Heart left ventricle (tissue), 16 donors: ENCODE results near the gene HIP1. TPM values are rescaled to one million over a fixed set of nuclear protein-coding genes. Genes with fewer than 3 reads are reported as not detected.

Source experiments
- ATAC-seq, 4 donors: fragments of 200-7000 bp; cut with Tn5 transposase; one replicate each; pipeline ENCODE4 v1.9.1; 2020 to 2022; ENCODE audit warnings: moderate library complexity in 4 of 4, mild to moderate bottlenecking in 3 of 4, moderate number of reproducible peaks in 1 of 4
- DNase-seq, 5 donors: peaks; one replicate each; pipeline ENCODE4 v3.0.0-alpha.2; 2020
- H3K27ac ChIP-seq, 12 donors: fragments of 200-600 bp; sonication (generic) in 4 of 12; one replicate each; pipeline versions ENCODE4 v1.5.0 to v1.8.0; 2016 to 2022; ENCODE audit warnings: mild to moderate bottlenecking in 2 of 12
- H3K27me3 ChIP-seq, 9 donors: fragments of 200-600 bp; sonication (generic) in 2 of 9; one replicate each; pipeline versions ENCODE4 v1.5.1 to v1.8.0; 2016 to 2022; ENCODE audit warnings: mild to moderate bottlenecking in 3 of 9
- H3K36me3 ChIP-seq, 9 donors: fragments of 200-600 bp; sonication (generic) in 2 of 9; one replicate each; pipeline versions ENCODE4 v1.5.0 to v1.8.0; 2018 to 2022; ENCODE audit warnings: mild to moderate bottlenecking in 2 of 9
- H3K4me1 ChIP-seq, 12 donors: fragments of 200-600 bp; sonication (generic) in 4 of 12; one replicate each; pipeline versions ENCODE4 v1.5.0 to v1.8.0; 2016 to 2022; ENCODE audit warnings: mild to moderate bottlenecking in 3 of 12
- H3K4me3 ChIP-seq, 12 donors: fragments of 200-600 bp; sonication (generic) in 4 of 12; one replicate each; pipeline versions ENCODE4 v1.5.0 to v1.8.0; 2017 to 2022; ENCODE audit warnings: mild to moderate bottlenecking in 9 of 12, moderate library complexity in 4 of 12
- H3K9me3 ChIP-seq, 12 donors: fragments of 200-600 bp; sonication (generic) in 4 of 12; one replicate each; pipeline versions ENCODE4 v1.5.0 to v1.8.0; 2016 to 2022; ENCODE audit warnings: mild to moderate bottlenecking in 1 of 12
- CTCF ChIP-seq, 12 donors: fragments of 200-600 bp; sonication (generic) in 4 of 12; IDR thresholded peaks; one replicate each; pipeline versions ENCODE4 v1.5.0 to v1.8.0; 2018 to 2022; ENCODE audit warnings: antibody characterized with exemption in 12 of 12, mild to moderate bottlenecking in 5 of 12
- POLR2A ChIP-seq, 2 donors: fragments of 450-650 bp; IDR thresholded peaks; one replicate each; pipeline ENCODE4 v1.6.1; 2017; ENCODE audit warnings: antibody characterized with exemption in 2 of 2, mild to moderate bottlenecking in 2 of 2, moderate library complexity in 2 of 2
- WGBS, 4 donors: extraction: QIAGEN DNeasy Blood & Tissue Kit in 2 of 4; methylation state at CpG; one replicate each; pipeline versions ENCODE4 v1.1.5 to v1.1.7; 2013 to 2018; 5-methylcytosine and 5-hydroxymethylcytosine counted together
- intact Hi-C, 10 donors: fragments of 100-400 bp; cut with DNase I; formaldehyde crosslinking; loops; one replicate each; pipeline versions ENCODE4 v1.11.1 to v1.14.2; 2022
- polyA plus RNA-seq, 2 donors: library from polyadenylated mRNA; stranded (reverse); fragments of 200-250 nt; gene quantifications; one replicate each; pipeline ENCODE4 v1.2.3, GENCODE V29; 2013
- total RNA-seq, 9 donors: library from RNA; depleted of rRNA in 2 of 9; stranded (reverse); fragments of >200 nt in 2 of 9; fragmentation: NEBNext Ultra II Directional in 3 of 9; extraction: Animal tissue kit (Norgen Biotek cat#: 25700) in 3 of 9; gene quantifications; one replicate each; pipeline versions ENCODE4 v1.1.0 to v1.2.4, GENCODE V29; 2016 to 2023
- donor health status: ischemic (EF 13 %, LVEDD 7.1; RV severe dilation, severe dysfunction).
- donor health status: healthy with polysubstance abuse.
- donor health status: DM: no; HTN: yes; CAD: no.
- donor health status: DM: no; HTN: no; CAD: no.
- donor health status: ischemic (EF 25% LVEDD 6.9; RV normal size, moderate dysfunction).
- donor health status: ischemic (EF 25% LVEDD 5.7; RV mildly dilated, moderate dysfunction).
- donor health status: healthy.
- donor health status: DM: yes; HTN: yes; CAD: no.
- donor health status: ischemic (EF 35%, LVEDD 5.7; RV mildly dilated, moderate dysfunction).
- donor health status: nonischemic (EF 11% LVEDD 7.7; RV severe dilation, severe dysfunction).
- donor health status: DM: yes; HTN: yes; CAD: no.
- donor health status: PGD.
- donor health status: ischemic (EF 29% LVEDD 5.4; RV normal size, mild dysfunction).
- donor health status: nonischemic (EF 23%, LVEDD 6.1; RV moderate dilation, normal function).

HIP1 gene
- total and polyA plus RNA-seq, 11 donors = 5.9 to 36.4 (median 21.8) TPM

- Histone ChIP-seq H3K27ac (no peak overlapping the region), H3K4me3 (no peak overlapping the region), H3K36me3 (no peaks in the 10 kb centered on the region), H3K4me1 (peaks cover 0 to 1% (median 0%) of the 10 kb centered on the region in 12 donors), H3K9me3 (no peaks in the 10 kb centered on the region), H3K27me3 (no peaks in the 10 kb centered on the region)
- peak in 11 of 12 donors; percentile 24 to 53 (median 34) for TF ChIP-seq CTCF (IDR thresholded peaks at IDR 0.05)
- TF ChIP-seq POLR2A (IDR thresholded peaks at IDR 0.05) = no peak
- intact Hi-C loops = loop anchor here in 1 of 10 donors (5.0 kb wide), 1 partner anchor 100 kb away; no protein-coding TSS in a partner anchor
- ATAC-seq (peak in 1 of 4 donors; percentile 39), DNase-seq (no peak)
- 78 to 87% (median 82%) methylated on average over 6 of the region's 6 CpGs for WGBS, 4 donors
Measured at GRCh38 chr7:75756991-75757676, 18.4 kb upstream of the HIP1 start.

DNA sequence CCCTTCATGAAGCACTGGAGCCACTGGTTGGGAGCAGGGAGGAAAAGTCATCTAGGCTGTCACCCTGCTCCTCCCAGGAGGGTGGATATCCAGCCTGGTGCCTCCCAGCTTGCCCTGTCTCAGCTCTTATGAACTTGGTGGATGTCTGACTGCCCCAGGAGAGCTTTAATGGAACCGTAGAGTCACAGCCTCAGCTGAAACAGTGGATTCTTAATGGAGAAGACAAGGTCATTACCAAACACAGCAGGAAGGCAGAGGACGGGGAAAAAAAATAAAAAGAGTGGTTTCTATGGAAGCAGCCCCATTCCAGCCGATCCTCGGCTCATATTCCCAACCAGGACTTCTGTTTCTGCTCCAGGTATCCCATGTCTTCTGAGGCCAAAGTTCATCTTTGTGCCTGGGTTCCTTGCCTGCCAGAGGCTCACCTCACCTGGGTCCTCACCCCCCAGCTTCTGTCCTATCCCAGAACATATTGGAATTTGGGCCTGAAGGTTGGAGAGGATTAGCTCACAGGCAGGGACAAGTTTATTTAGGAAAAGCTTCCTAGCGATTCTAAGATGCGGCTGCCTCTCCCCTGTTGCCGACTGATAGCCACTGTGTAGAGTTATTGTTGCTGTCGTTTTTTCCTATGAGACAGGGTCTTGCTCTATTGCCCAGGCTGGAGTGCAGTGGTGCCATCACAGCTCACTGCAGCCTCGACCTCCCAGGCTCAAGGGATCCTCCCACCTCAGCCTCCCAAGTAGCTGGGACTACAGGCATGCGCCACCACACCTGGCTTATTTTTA, 17.7 kb upstream of the HIP1 start:
- Histone ChIP-seq H3K4me1 (no peaks in the 10 kb centered on the region), H3K27ac (no peak overlapping the region), H3K27me3 (no peaks in the 10 kb centered on the region), H3K9me3 (no peaks in the 10 kb centered on the region), H3K36me3 (no peaks in the 10 kb centered on the region), H3K4me3 (no peak overlapping the region)
- WGBS, 4 donors = 63 to 75% (median 74%) methylated on average over 10 of the region's 10 CpGs
- DNase-seq = no peak
- peak in 1 of 4 donors; percentile 43 for ATAC-seq
- TF ChIP-seq CTCF (IDR thresholded peaks at IDR 0.05) (no peak), POLR2A (IDR thresholded peaks at IDR 0.05) (no peak)
- intact Hi-C loops = loop anchor here in 1 of 10 donors (5.0 kb wide), 1 partner anchor 99 kb away; no protein-coding TSS in a partner anchor

- H3K4me3 ChIP-seq = no peak overlapping the region
- no peaks in the 10 kb centered on the region for H3K27me3 ChIP-seq
- intact Hi-C loops = loop anchor here in 2 of 10 donors (10.0 kb wide), 2 partner anchors 99 to 139 kb away; no protein-coding TSS in a partner anchor
- 64 to 69% (median 67%) methylated on average over 4 of the region's 4 CpGs for WGBS, 4 donors
- TF ChIP-seq CTCF (IDR thresholded peaks at IDR 0.05) (no peak), POLR2A (IDR thresholded peaks at IDR 0.05) (no peak)
- no peaks in the 10 kb centered on the region for H3K36me3 ChIP-seq
- H3K9me3 ChIP-seq = no peaks in the 10 kb centered on the region
- peak overlapping the region in 4 of 12 donors; percentile 8 to 39 (median 36) for H3K27ac ChIP-seq
- H3K4me1 ChIP-seq = peaks cover 0 to 17% (median under 1%) of the 10 kb centered on the region in 12 donors
- DNase-seq = peak in 4 of 5 donors; percentile 32 to 51 (median 42)
- no peak for ATAC-seq
Measured at GRCh38 chr7:75743455-75743859, 4.7 kb upstream of the HIP1 start.
